OCI-LY1 (cell line): ENCODE data around the gene C12orf56.

Source experiments
- H2AFZ ChIP-seq: fragments of 200-600 bp; sonication (generic), shearing (Covaris generic); 2 replicates; pipeline ENCODE4 v1.6.0; 2014; ENCODE audit warnings: antibody characterized with exemption, mild to moderate bottlenecking, low read length
- H3F3A ChIP-seq: fragments of 200-600 bp; sonication (generic), shearing (Covaris generic); 2 replicates; pipeline ENCODE4 v1.6.0; 2014; ENCODE audit warnings: mild to moderate bottlenecking, antibody characterized with exemption, low read length, moderate library complexity; ENCODE audit not compliant: insufficient read depth
- H3K27ac ChIP-seq: fragments of 200-600 bp; sonication (generic); 2 replicates; pipeline ENCODE4 v1.5.1; 2014; ENCODE audit warnings: low read length, mixed run types, mild to moderate bottlenecking, low read depth; ENCODE audit not compliant: poor library complexity, severe bottlenecking
- H3K27me3 ChIP-seq: fragments of 200-600 bp; sonication (generic); 2 replicates; pipeline ENCODE4 v1.6.0; 2014; ENCODE audit warnings: antibody characterized with exemption, mild to moderate bottlenecking, low read length, moderate library complexity; ENCODE audit not compliant: insufficient read depth
- H3K36me3 ChIP-seq: fragments of 200-600 bp; sonication (generic); 2 replicates; pipeline ENCODE4 v1.6.1; 2014; ENCODE audit warnings: mild to moderate bottlenecking, antibody characterized with exemption, low read length, moderate library complexity, mixed read lengths; ENCODE audit not compliant: insufficient read depth
- H3K4me1 ChIP-seq: fragments of 200-600 bp; sonication (generic); 2 replicates; pipeline ENCODE4 v1.5.1; 2014; ENCODE audit warnings: mild to moderate bottlenecking, low read length, moderate library complexity; ENCODE audit not compliant: insufficient read depth, severe bottlenecking
- H3K4me2 ChIP-seq: fragments of 200-600 bp; sonication (generic), shearing (Covaris generic); 2 replicates; pipeline ENCODE4 v1.6.1; 2014; ENCODE audit warnings: low read length
- H3K4me3 ChIP-seq: fragments of 200-600 bp; sonication (generic); 2 replicates; pipeline ENCODE4 v1.5.1; 2014; ENCODE audit warnings: low read length, low read depth, mild to moderate bottlenecking, mixed read lengths; ENCODE audit not compliant: poor library complexity, severe bottlenecking
- H3K79me2 ChIP-seq: fragments of 200-600 bp; shearing (Covaris generic); 2 replicates; pipeline ENCODE4 v1.6.1; 2016; ENCODE audit warnings: mixed run types, low read length, mixed read lengths; ENCODE audit not compliant: insufficient read depth
- H3K9ac ChIP-seq: fragments of 200-600 bp; sonication (generic), shearing (Covaris generic); 2 replicates; pipeline ENCODE4 v1.6.1; 2014; ENCODE audit warnings: mild to moderate bottlenecking, low read length, mixed read lengths
- H3K9me2 ChIP-seq: fragments of 200-600 bp; sonication (generic), shearing (Covaris generic); 2 replicates; pipeline ENCODE4 v1.6.1; 2014; ENCODE audit warnings: low read depth, mild to moderate bottlenecking, low read length, mixed read lengths
- H3K9me3 ChIP-seq: fragments of 200-600 bp; shearing (Covaris generic); 2 replicates; pipeline ENCODE4 v1.6.1; 2014; ENCODE audit warnings: low read length, mixed read lengths
- H4K20me1 ChIP-seq: fragments of 200-600 bp; sonication (generic), shearing (Covaris generic); 2 replicates; pipeline ENCODE4 v1.6.0; 2016; ENCODE audit warnings: mild to moderate bottlenecking, low read length; ENCODE audit not compliant: insufficient read depth
- EZH2 ChIP-seq: fragments of 200-600 bp; sonication (generic), shearing (Covaris generic); IDR thresholded peaks from 2 replicates; pipeline ENCODE4 v1.8.0; 2017; ENCODE audit warnings: borderline replicate concordance, mixed run types, mild to moderate bottlenecking, antibody characterized with exemption, low read length, moderate library complexity, mixed read lengths
- TF ChIP-seq, protein P1 (sequence below): fragments of 200-600 bp; sonication (generic), shearing (Covaris generic); IDR thresholded peaks from 2 replicates; pipeline ENCODE4 v1.5.1; 2017; ENCODE audit warnings: mild to moderate bottlenecking, antibody characterized with exemption, low read length, moderate library complexity, mixed read lengths

The C12orf56 gene

GRCh38 chr12:64253356-64253755 is 137.2 kb downstream of the C12orf56 start:
- Histone ChIP-seq H3K79me2 (no peaks in the 10 kb centered on the region), H3K9me3 (no peaks in the 10 kb centered on the region), H3K9ac (no peak overlapping the region), H3K9me2 (no peaks in the 10 kb centered on the region), H3K36me3 (no peaks in the 10 kb centered on the region), H4K20me1 (no peaks in the 10 kb centered on the region), H2AFZ (no peak overlapping the region), H3K27me3 (no peaks in the 10 kb centered on the region), H3K4me1 (no peaks in the 10 kb centered on the region), H3K27ac (no peak overlapping the region), H3K4me3 (no peak overlapping the region), H3F3A (no peaks in the 10 kb centered on the region), H3K4me2 (no peak overlapping the region)
- TF ChIP-seq, protein P1, sequence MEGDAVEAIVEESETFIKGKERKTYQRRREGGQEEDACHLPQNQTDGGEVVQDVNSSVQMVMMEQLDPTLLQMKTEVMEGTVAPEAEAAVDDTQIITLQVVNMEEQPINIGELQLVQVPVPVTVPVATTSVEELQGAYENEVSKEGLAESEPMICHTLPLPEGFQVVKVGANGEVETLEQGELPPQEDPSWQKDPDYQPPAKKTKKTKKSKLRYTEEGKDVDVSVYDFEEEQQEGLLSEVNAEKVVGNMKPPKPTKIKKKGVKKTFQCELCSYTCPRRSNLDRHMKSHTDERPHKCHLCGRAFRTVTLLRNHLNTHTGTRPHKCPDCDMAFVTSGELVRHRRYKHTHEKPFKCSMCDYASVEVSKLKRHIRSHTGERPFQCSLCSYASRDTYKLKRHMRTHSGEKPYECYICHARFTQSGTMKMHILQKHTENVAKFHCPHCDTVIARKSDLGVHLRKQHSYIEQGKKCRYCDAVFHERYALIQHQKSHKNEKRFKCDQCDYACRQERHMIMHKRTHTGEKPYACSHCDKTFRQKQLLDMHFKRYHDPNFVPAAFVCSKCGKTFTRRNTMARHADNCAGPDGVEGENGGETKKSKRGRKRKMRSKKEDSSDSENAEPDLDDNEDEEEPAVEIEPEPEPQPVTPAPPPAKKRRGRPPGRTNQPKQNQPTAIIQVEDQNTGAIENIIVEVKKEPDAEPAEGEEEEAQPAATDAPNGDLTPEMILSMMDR: no peak
- TF ChIP-seq EZH2: no peak

DNA sequence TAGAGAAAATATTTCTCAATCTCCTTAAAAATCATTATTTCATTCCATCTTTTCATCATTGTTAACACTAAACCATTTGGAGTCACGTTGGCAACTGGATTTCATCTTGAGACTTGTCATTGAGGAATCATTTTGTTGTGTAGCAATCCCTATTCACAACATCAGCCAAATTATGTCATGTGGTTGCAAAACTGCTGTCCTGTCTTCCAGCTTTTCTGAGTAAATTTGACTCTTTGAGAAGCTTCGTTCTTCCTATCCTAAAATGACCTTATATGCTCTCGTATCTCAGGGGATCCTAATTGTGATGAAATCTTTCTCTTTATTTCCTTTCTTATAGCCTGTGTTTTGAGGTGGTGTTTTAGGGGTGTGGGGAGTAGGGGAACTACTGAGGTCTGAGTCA is 137.9 kb downstream of the C12orf56 start:
- H3K9me2 ChIP-seq: no peaks in the 10 kb centered on the region

GRCh38 chr12:64243809-64244208 is 146.7 kb downstream of the C12orf56 start:
- H3K4me2 ChIP-seq: no peak overlapping the region
- H4K20me1 ChIP-seq: no peaks in the 10 kb centered on the region
- no peak overlapping the region for H3K27ac ChIP-seq
- H3K9ac ChIP-seq: no peak overlapping the region
- TF ChIP-seq, protein P1: no peak
- TF ChIP-seq EZH2: no peak
- no peak overlapping the region for H3K4me3 ChIP-seq
- H3K4me1 ChIP-seq: no peaks in the 10 kb centered on the region
- H3K9me3 ChIP-seq: no peaks in the 10 kb centered on the region
- no peaks in the 10 kb centered on the region for H3K36me3 ChIP-seq
- no peak overlapping the region for H2AFZ ChIP-seq
- H3K27me3 ChIP-seq: no peaks in the 10 kb centered on the region
- H3F3A ChIP-seq: no peaks in the 10 kb centered on the region
- no peaks in the 10 kb centered on the region for H3K9me2 ChIP-seq
- H3K79me2 ChIP-seq: no peaks in the 10 kb centered on the region

More for the DNA sequence above, 137.9 kb downstream of the C12orf56 start:
- Histone ChIP-seq H3K27me3 (no peaks in the 10 kb centered on the region), H3K4me3 (no peak overlapping the region), H3K4me1 (no peaks in the 10 kb centered on the region), H3K36me3 (no peaks in the 10 kb centered on the region), H3K79me2 (no peaks in the 10 kb centered on the region), H3K4me2 (no peak overlapping the region), H3F3A (no peaks in the 10 kb centered on the region), H3K27ac (no peak overlapping the region), H2AFZ (no peak overlapping the region), H4K20me1 (no peaks in the 10 kb centered on the region), H3K9ac (no peak overlapping the region), H3K9me3 (no peaks in the 10 kb centered on the region)
- TF ChIP-seq, protein P1: no peak
- no peak for TF ChIP-seq EZH2
